GM12875 (cell line): ENCODE measurements around the gene BIRC2.
"Not testable (repeated sequence)": the region's sequence is repeated elsewhere in the genome, so short reads cannot be mapped to it uniquely, and the experiment has no call there.

ENCODE experiments used
- H3K4me3 ChIP-seq: one replicate; pipeline ENCODE4 v1.5.1; 2011; ENCODE audit warnings: low read depth, low read length, control low read depth
- CTCF ChIP-seq: IDR thresholded peaks from 2 replicates; pipeline ENCODE4 v1.5.1; 2011; ENCODE audit warnings: low read depth, mild to moderate bottlenecking, control low read depth, inconsistent platforms, low read length, moderate library complexity, borderline replicate concordance; ENCODE audit not compliant: insufficient read depth

Gene BIRC2

GRCh38 chr11:102323542-102324251, 23.3 kb upstream of the BIRC2 start:
- H3K4me3 ChIP-seq: no peak overlapping the region
- TF ChIP-seq CTCF: no peak

GRCh38 chr11:102325088-102325487, 21.9 kb upstream of the BIRC2 start:
- no peak overlapping the region for H3K4me3 ChIP-seq
- TF ChIP-seq CTCF: no peak

- no peak for TF ChIP-seq CTCF
- no peak overlapping the region for H3K4me3 ChIP-seq
Measured at GRCh38 chr11:102328748-102329147, 18.3 kb upstream of the BIRC2 start.

- TF ChIP-seq CTCF: no peak
- H3K4me3 ChIP-seq: no peak overlapping the region
Measured at GRCh38 chr11:102330231-102330630, 16.8 kb upstream of the BIRC2 start.

GRCh38 chr11:102331341-102331740, 15.7 kb upstream of the BIRC2 start:
- H3K4me3 ChIP-seq: no peak overlapping the region
- no peak for TF ChIP-seq CTCF

GRCh38 chr11:102332611-102332994, 14.4 kb upstream of the BIRC2 start:
- no peak for TF ChIP-seq CTCF
- no peak overlapping the region for H3K4me3 ChIP-seq

- H3K4me3 ChIP-seq: no peak overlapping the region
- TF ChIP-seq CTCF: no peak
Measured at GRCh38 chr11:102338479-102339010, 8.5 kb upstream of the BIRC2 start.

- H3K4me3 ChIP-seq: not testable (repeated sequence)
Measured at GRCh38 chr11:102341311-102341710, 5.7 kb upstream of the BIRC2 start.
